ENCODE data around the gene UBE2D2.

Gene UBE2D2

GRCh38 chr5:139514486-139514856 is 46.7 kb upstream of the UBE2D2 start:
- Histone ChIP-seq H3K27ac (ENCODE audit: poor library complexity, severe bottlenecking) (no peak overlapping the region), H3K9me3 (ENCODE audit: severe bottlenecking) (no peaks in the 10 kb centered on the region), H3K4me3 (ENCODE audit: severe bottlenecking) (no peak overlapping the region), H3K36me3 (ENCODE audit: low read depth) (no peaks in the 10 kb centered on the region), H3K27me3 (ENCODE audit: insufficient read depth, poor library complexity, severe bottlenecking) (no peaks in the 10 kb centered on the region), H3K4me1 (ENCODE audit: insufficient read depth, poor library complexity, severe bottlenecking) (no peaks in the 10 kb centered on the region)
- DNase-seq (ENCODE audit: low spot score) (no peak), ATAC-seq (ENCODE audit: low read depth) (peak; percentile 4; the same call in 1 of the 3 replicates)
- no peak for TF ChIP-seq CTCF (IDR thresholded peaks at IDR 0.05; ENCODE audit: poor library complexity, severe bottlenecking)

- no peaks in the 10 kb centered on the region for H3K4me1 ChIP-seq (ENCODE audit: insufficient read depth, poor library complexity, severe bottlenecking)
These were observed 43.2 kb upstream of the UBE2D2 start for GRCh38 chr5:139517683-139518564.

GRCh38 chr5:139523635-139524445 is 37.3 kb upstream of the UBE2D2 start:
- no peaks in the 10 kb centered on the region for H3K4me1 ChIP-seq (ENCODE audit: insufficient read depth, poor library complexity, severe bottlenecking)

More at GRCh38 chr5:139517683-139518564, 43.2 kb upstream of the UBE2D2 start:
- Histone ChIP-seq H3K4me3 (ENCODE audit: severe bottlenecking) (peak overlapping the region; percentile 33), H3K27me3 (ENCODE audit: insufficient read depth, poor library complexity, severe bottlenecking) (no peaks in the 10 kb centered on the region), H3K36me3 (ENCODE audit: low read depth) (no peaks in the 10 kb centered on the region), H3K9me3 (ENCODE audit: severe bottlenecking) (no peaks in the 10 kb centered on the region), H3K27ac (ENCODE audit: poor library complexity, severe bottlenecking) (no peak overlapping the region)
- DNase-seq (ENCODE audit: low spot score): peak; percentile 82
- peak; percentile 100 for TF ChIP-seq CTCF (IDR thresholded peaks at IDR 0.05; ENCODE audit: poor library complexity, severe bottlenecking)
- peak; percentile 83 for ATAC-seq (ENCODE audit: low read depth)

GRCh38 chr5:139524446-139524845 is 36.7 kb upstream of the UBE2D2 start:
- no peak for TF ChIP-seq CTCF (IDR thresholded peaks at IDR 0.05; ENCODE audit: poor library complexity, severe bottlenecking)
- H3K9me3 ChIP-seq (ENCODE audit: severe bottlenecking): no peaks in the 10 kb centered on the region
- no peak for DNase-seq (ENCODE audit: low spot score)
- no peaks in the 10 kb centered on the region for H3K36me3 ChIP-seq (ENCODE audit: low read depth)
- no peak overlapping the region for H3K4me3 ChIP-seq (ENCODE audit: severe bottlenecking)
- no peak for ATAC-seq (ENCODE audit: low read depth)
- no peaks in the 10 kb centered on the region for H3K4me1 ChIP-seq (ENCODE audit: insufficient read depth, poor library complexity, severe bottlenecking)
- H3K27ac ChIP-seq (ENCODE audit: poor library complexity, severe bottlenecking): no peak overlapping the region
- H3K27me3 ChIP-seq (ENCODE audit: insufficient read depth, poor library complexity, severe bottlenecking): no peaks in the 10 kb centered on the region

More at GRCh38 chr5:139523635-139524445, 37.3 kb upstream of the UBE2D2 start:
- no peaks in the 10 kb centered on the region for H3K9me3 ChIP-seq (ENCODE audit: severe bottlenecking)
- no peak for DNase-seq (ENCODE audit: low spot score)
- no peak for TF ChIP-seq CTCF (IDR thresholded peaks at IDR 0.05; ENCODE audit: poor library complexity, severe bottlenecking)
- no peaks in the 10 kb centered on the region for H3K27me3 ChIP-seq (ENCODE audit: insufficient read depth, poor library complexity, severe bottlenecking)
- no peak overlapping the region for H3K4me3 ChIP-seq (ENCODE audit: severe bottlenecking)
- H3K36me3 ChIP-seq (ENCODE audit: low read depth): no peaks in the 10 kb centered on the region
- H3K27ac ChIP-seq (ENCODE audit: poor library complexity, severe bottlenecking): no peak overlapping the region
- ATAC-seq (ENCODE audit: low read depth): no peak

Data from RWPE2 (cell line).